ENCODE measurements around the gene TSPAN13.

TSPAN13 gene

GRCh38 chr7:16718111-16718656 lies 35.4 kb upstream of the TSPAN13 start:
- Histone ChIP-seq H3K4me1 (ENCODE audit: insufficient read depth, insufficient read length) (no peaks in the 10 kb centered on the region), H3K9ac (ENCODE audit: insufficient read length, low read depth) (no peak overlapping the region), H3K36me3 (ENCODE audit: insufficient read depth, insufficient read length, low read length) (no peaks in the 10 kb centered on the region), H3K27me3 (ENCODE audit: insufficient read depth, insufficient read length) (no peaks in the 10 kb centered on the region), H3K9me3 (ENCODE audit: insufficient read depth, low read length) (no peaks in the 10 kb centered on the region), H3K4me3 (ENCODE audit: insufficient read length, low read depth) (no peak overlapping the region)
- TF ChIP-seq SUZ12 (IDR thresholded peaks at IDR 0.05; ENCODE audit: extremely low read depth, insufficient read depth, insufficient read length) (no peak), ZNF274 (IDR thresholded peaks at IDR 0.05; ENCODE audit: low read depth, low read length) (no peak), YY1 (IDR thresholded peaks at IDR 0.05; ENCODE audit: insufficient read depth, insufficient read length) (no peak)
- DNase-seq (ENCODE audit: low read depth, low spot score): no peak

GRCh38 chr7:16719699-16720098 lies 33.9 kb upstream of the TSPAN13 start:
- no peak for TF ChIP-seq YY1 (IDR thresholded peaks at IDR 0.05; ENCODE audit: insufficient read depth, insufficient read length)
- TF ChIP-seq ZNF274 (IDR thresholded peaks at IDR 0.05; ENCODE audit: low read depth, low read length): no peak
- no peak for TF ChIP-seq SUZ12 (IDR thresholded peaks at IDR 0.05; ENCODE audit: extremely low read depth, insufficient read depth, insufficient read length)
- Histone ChIP-seq H3K4me1 (ENCODE audit: insufficient read depth, insufficient read length) (no peaks in the 10 kb centered on the region), H3K27me3 (ENCODE audit: insufficient read depth, insufficient read length) (no peaks in the 10 kb centered on the region), H3K9me3 (ENCODE audit: insufficient read depth, low read length) (no peaks in the 10 kb centered on the region), H3K36me3 (ENCODE audit: insufficient read depth, insufficient read length, low read length) (no peaks in the 10 kb centered on the region), H3K9ac (ENCODE audit: insufficient read length, low read depth) (no peak overlapping the region), H3K4me3 (ENCODE audit: insufficient read length, low read depth) (no peak overlapping the region)
- no peak for DNase-seq (ENCODE audit: low read depth, low spot score)

GRCh38 chr7:16721541-16721940 lies 32.0 kb upstream of the TSPAN13 start:
- Histone ChIP-seq H3K4me1 (ENCODE audit: insufficient read depth, insufficient read length) (no peaks in the 10 kb centered on the region), H3K4me3 (ENCODE audit: insufficient read length, low read depth) (no peak overlapping the region), H3K27me3 (ENCODE audit: insufficient read depth, insufficient read length) (no peaks in the 10 kb centered on the region), H3K9ac (ENCODE audit: insufficient read length, low read depth) (no peak overlapping the region), H3K36me3 (ENCODE audit: insufficient read depth, insufficient read length, low read length) (no peaks in the 10 kb centered on the region), H3K9me3 (ENCODE audit: insufficient read depth, low read length) (no peaks in the 10 kb centered on the region)
- TF ChIP-seq YY1 (IDR thresholded peaks at IDR 0.05; ENCODE audit: insufficient read depth, insufficient read length) (no peak), ZNF274 (IDR thresholded peaks at IDR 0.05; ENCODE audit: low read depth, low read length) (no peak), SUZ12 (IDR thresholded peaks at IDR 0.05; ENCODE audit: extremely low read depth, insufficient read depth, insufficient read length) (no peak)
- no peak for DNase-seq (ENCODE audit: low read depth, low spot score)

GRCh38 chr7:16724344-16724743 lies 29.2 kb upstream of the TSPAN13 start:
- H3K9ac ChIP-seq (ENCODE audit: insufficient read length, low read depth): no peak overlapping the region
- H3K4me3 ChIP-seq (ENCODE audit: insufficient read length, low read depth): no peak overlapping the region
- no peaks in the 10 kb centered on the region for H3K9me3 ChIP-seq (ENCODE audit: insufficient read depth, low read length)
- no peaks in the 10 kb centered on the region for H3K4me1 ChIP-seq (ENCODE audit: insufficient read depth, insufficient read length)
- H3K27me3 ChIP-seq (ENCODE audit: insufficient read depth, insufficient read length): no peaks in the 10 kb centered on the region
- TF ChIP-seq SUZ12 (IDR thresholded peaks at IDR 0.05; ENCODE audit: extremely low read depth, insufficient read depth, insufficient read length): no peak
- TF ChIP-seq ZNF274 (IDR thresholded peaks at IDR 0.05; ENCODE audit: low read depth, low read length): no peak
- no peak for TF ChIP-seq YY1 (IDR thresholded peaks at IDR 0.05; ENCODE audit: insufficient read depth, insufficient read length)
- H3K36me3 ChIP-seq (ENCODE audit: insufficient read depth, insufficient read length, low read length): no peaks in the 10 kb centered on the region
- no peak for DNase-seq (ENCODE audit: low read depth, low spot score)

GRCh38 chr7:16726189-16726588 lies 27.4 kb upstream of the TSPAN13 start:
- TF ChIP-seq YY1 (IDR thresholded peaks at IDR 0.05; ENCODE audit: insufficient read depth, insufficient read length): no peak
- TF ChIP-seq ZNF274 (IDR thresholded peaks at IDR 0.05; ENCODE audit: low read depth, low read length): no peak
- TF ChIP-seq SUZ12 (IDR thresholded peaks at IDR 0.05; ENCODE audit: extremely low read depth, insufficient read depth, insufficient read length): no peak
- Histone ChIP-seq H3K4me3 (ENCODE audit: insufficient read length, low read depth) (no peak overlapping the region), H3K4me1 (ENCODE audit: insufficient read depth, insufficient read length) (no peaks in the 10 kb centered on the region), H3K9me3 (ENCODE audit: insufficient read depth, low read length) (no peaks in the 10 kb centered on the region), H3K9ac (ENCODE audit: insufficient read length, low read depth) (no peak overlapping the region), H3K36me3 (ENCODE audit: insufficient read depth, insufficient read length, low read length) (no peaks in the 10 kb centered on the region), H3K27me3 (ENCODE audit: insufficient read depth, insufficient read length) (no peaks in the 10 kb centered on the region)
- no peak for DNase-seq (ENCODE audit: low read depth, low spot score)

GRCh38 chr7:16727736-16728135 lies 25.8 kb upstream of the TSPAN13 start:
- H3K4me1 ChIP-seq (ENCODE audit: insufficient read depth, insufficient read length): no peaks in the 10 kb centered on the region
- TF ChIP-seq YY1 (IDR thresholded peaks at IDR 0.05; ENCODE audit: insufficient read depth, insufficient read length) (no peak), ZNF274 (IDR thresholded peaks at IDR 0.05; ENCODE audit: low read depth, low read length) (no peak), SUZ12 (IDR thresholded peaks at IDR 0.05; ENCODE audit: extremely low read depth, insufficient read depth, insufficient read length) (no peak)
- H3K9me3 ChIP-seq (ENCODE audit: insufficient read depth, low read length): no peaks in the 10 kb centered on the region
- no peaks in the 10 kb centered on the region for H3K27me3 ChIP-seq (ENCODE audit: insufficient read depth, insufficient read length)
- no peak overlapping the region for H3K9ac ChIP-seq (ENCODE audit: insufficient read length, low read depth)
- no peak overlapping the region for H3K4me3 ChIP-seq (ENCODE audit: insufficient read length, low read depth)
- H3K36me3 ChIP-seq (ENCODE audit: insufficient read depth, insufficient read length, low read length): no peaks in the 10 kb centered on the region
- no peak for DNase-seq (ENCODE audit: low read depth, low spot score)

GRCh38 chr7:16728811-16729210 lies 24.7 kb upstream of the TSPAN13 start:
- Histone ChIP-seq H3K9ac (ENCODE audit: insufficient read length, low read depth) (no peak overlapping the region), H3K9me3 (ENCODE audit: insufficient read depth, low read length) (no peaks in the 10 kb centered on the region), H3K4me3 (ENCODE audit: insufficient read length, low read depth) (no peak overlapping the region), H3K27me3 (ENCODE audit: insufficient read depth, insufficient read length) (no peaks in the 10 kb centered on the region), H3K4me1 (ENCODE audit: insufficient read depth, insufficient read length) (no peaks in the 10 kb centered on the region), H3K36me3 (ENCODE audit: insufficient read depth, insufficient read length, low read length) (no peaks in the 10 kb centered on the region)
- no peak for TF ChIP-seq YY1 (IDR thresholded peaks at IDR 0.05; ENCODE audit: insufficient read depth, insufficient read length)
- no peak for DNase-seq (ENCODE audit: low read depth, low spot score)
